ENCODE data around the gene SERPINB6.

GRCh38 chr6:2958776-2959175, 12.6 kb downstream of the SERPINB6 start:
- TF ChIP-seq CTCF (conservative IDR thresholded peaks at IDR 0.05) (no peak), EZH2 (IDR thresholded peaks at IDR 0.05; ENCODE audit: low read depth) (no peak)
